HG02588 (cell line): ENCODE results near the gene DNAL1.

ENCODE experiments used
- ATAC-seq: cut with Tn5 transposase; IDR thresholded peaks from one replicate; pipeline ENCODE4 v1.9.1; 2021; ENCODE audit warnings: mild to moderate bottlenecking, moderate library complexity; ENCODE audit not compliant: unreplicated experiment

DNAL1 gene

GRCh38 chr14:73722581-73722980 lies 77.8 kb downstream of the DNAL1 start:
- no peak for ATAC-seq

GRCh38 chr14:73723406-73723796 lies 78.6 kb downstream of the DNAL1 start:
- ATAC-seq = no peak

- no peak for ATAC-seq
Observed at GRCh38 chr14:73723797-73724661, 79.2 kb downstream of the DNAL1 start.

- ATAC-seq = no peak
Observed at GRCh38 chr14:73724696-73725095, 79.9 kb downstream of the DNAL1 start.

- ATAC-seq = no peak
Observed at GRCh38 chr14:73725116-73726024, 80.6 kb downstream of the DNAL1 start.

- ATAC-seq = no peak
Observed at GRCh38 chr14:73726025-73726961, 81.5 kb downstream of the DNAL1 start.

GRCh38 chr14:73727166-73727565 lies 82.4 kb downstream of the DNAL1 start:
- no peak for ATAC-seq

- ATAC-seq = no peak
Observed at GRCh38 chr14:73728717-73729330, 84.0 kb downstream of the DNAL1 start.

- ATAC-seq = no peak
Observed at GRCh38 chr14:73729556-73730265, 84.9 kb downstream of the DNAL1 start.

GRCh38 chr14:73731111-73731510 lies 86.3 kb downstream of the DNAL1 start:
- ATAC-seq = no peak

- ATAC-seq = no peak
Observed at GRCh38 chr14:73732006-73732405, 87.2 kb downstream of the DNAL1 start.

- no peak for ATAC-seq
Observed at GRCh38 chr14:73736842-73737241, 92.1 kb downstream of the DNAL1 start.

- ATAC-seq = no peak
Observed at GRCh38 chr14:73738518-73739173, 93.9 kb downstream of the DNAL1 start.

GRCh38 chr14:73739174-73739898 lies 94.5 kb downstream of the DNAL1 start:
- ATAC-seq = no peak

- ATAC-seq = no peak
Observed at GRCh38 chr14:73739899-73740617, 95.3 kb downstream of the DNAL1 start.

- no peak for ATAC-seq
Observed at GRCh38 chr14:73740618-73741326, 96.0 kb downstream of the DNAL1 start.

GRCh38 chr14:73741386-73741875 lies 96.6 kb downstream of the DNAL1 start:
- no peak for ATAC-seq
